Breast epithelium (tissue), 3 donors: ENCODE results near the gene ZKSCAN8.
A peak's percentile ranks its signal among the peaks of the same experiment; 100 is the strongest.

ENCODE experiments used
- CTCF ChIP-seq, 3 donors: fragments of 450-650 bp; IDR thresholded peaks; one replicate each; pipeline ENCODE4 v1.5.1; 2016 to 2017; ENCODE audit warnings: antibody characterized with exemption in 3 of 3, mild to moderate bottlenecking in 3 of 3, moderate library complexity in 3 of 3
- POLR2A ChIP-seq: fragments of 450-650 bp; IDR thresholded peaks from one replicate; pipeline ENCODE4 v1.6.1; 2016; ENCODE audit warnings: antibody characterized with exemption, mild to moderate bottlenecking, moderate library complexity
- POLR2AphosphoS5 ChIP-seq, 3 donors: sonication (generic); formaldehyde crosslinking; IDR thresholded peaks; one replicate each; pipeline ENCODE4 v1.6.1; 2017; ENCODE audit warnings: antibody characterized with exemption in 3 of 3

- peak; percentile 60 to 81 (median 79) for TF ChIP-seq CTCF (IDR thresholded peaks at IDR 0.05)
- TF ChIP-seq POLR2AphosphoS5 (IDR thresholded peaks at IDR 0.05) = peak; percentile 18 to 67 (median 57)
- TF ChIP-seq POLR2A = peak; percentile 47
These were observed 37.1 kb upstream of the ZKSCAN8 start for GRCh38 chr6:28104392-28105244.
